IMR-90 (cell line): Measurements from ENCODE around the gene CXXC4. TPM values are rescaled to one million over a fixed set of nuclear protein-coding genes. Genes with fewer than 3 reads are reported as not detected.

Source experiments
- ATAC-seq: fragments of 200-7000 bp; cut with Tn5 transposase; 2 replicates; pipeline ENCODE4 v1.9.1; 2020; ENCODE audit warnings: low read depth, mild to moderate bottlenecking, moderate library complexity
- BruUV-seq: library from RNA; stranded (reverse); fragments of 400-500 nt; replicated peaks from 2 replicates; lab custom pipeline; 2021; lab: Mats Ljungman, UMichigan
- CTCF ChIA-PET: fragments of 300-600 bp; formaldehyde crosslinking; extraction: SDS; loops from one replicate; lab custom pipeline; 2021; ENCODE audit warnings: antibody characterized with exemption; lab: Yijun Ruan, JAX
- POLR2A ChIA-PET: fragments of 300-600 bp; sonication (Branson Sonifier 250); formaldehyde crosslinking; loops from one replicate; lab custom pipeline; 2022; ENCODE audit warnings: antibody characterized with exemption; ENCODE audit not compliant: unreplicated experiment; lab: Charles Lee
- DNase-seq: peaks from one replicate; pipeline ENCODE4 v3.0.0; 2013
- H2AFZ ChIP-seq: replicated peaks from 2 replicates; pipeline ENCODE3; 2013; ENCODE audit warnings: low read length, mild to moderate bottlenecking; ENCODE audit not compliant: poor library complexity
- H2AK5ac ChIP-seq: 2 replicates; pipeline ENCODE4 v1.6.1; 2013; ENCODE audit warnings: low read depth, low read length, inconsistent platforms
- H2AK9ac ChIP-seq: replicated peaks from 2 replicates; pipeline ENCODE3; 2013; ENCODE audit warnings: mild to moderate bottlenecking, low read depth, low read length, moderate library complexity; ENCODE audit not compliant: poor library complexity
- H2BK120ac ChIP-seq: 2 replicates; pipeline ENCODE4 v1.6.1; 2013; ENCODE audit warnings: low read depth, low read length, inconsistent platforms
- H2BK15ac ChIP-seq: 3 replicates; pipeline ENCODE4 v1.6.1; 2013; ENCODE audit warnings: low read depth, low read length, inconsistent platforms
- H2BK20ac ChIP-seq: 2 replicates; pipeline ENCODE4 v1.6.1; 2013; ENCODE audit warnings: low read depth, mild to moderate bottlenecking, inconsistent platforms, low read length, moderate library complexity
- H2BK5ac ChIP-seq: 2 replicates; pipeline ENCODE4 v1.6.1; 2013; ENCODE audit warnings: mild to moderate bottlenecking, low read depth, low read length, inconsistent platforms; ENCODE audit not compliant: poor library complexity, severe bottlenecking
- H3K14ac ChIP-seq: replicated peaks from 2 replicates; pipeline ENCODE4 v1.6.1; 2013; ENCODE audit warnings: low read depth, low read length, inconsistent platforms
- H3K18ac ChIP-seq: 2 replicates; pipeline ENCODE4 v1.6.1; 2013; ENCODE audit warnings: low read depth, low read length, control low read depth
- H3K23ac ChIP-seq: 2 replicates; pipeline ENCODE4 v1.6.1; 2013; ENCODE audit warnings: low read depth, low read length, inconsistent platforms
- H3K27ac ChIP-seq: 2 replicates; pipeline ENCODE4 v1.5.1; 2013; ENCODE audit warnings: mild to moderate bottlenecking, control low read depth, low read length; ENCODE audit not compliant: insufficient read depth
- H3K27me3 ChIP-seq: 2 replicates; pipeline ENCODE4 v1.6.1; 2013; ENCODE audit warnings: low read length; ENCODE audit not compliant: control insufficient read depth, insufficient read depth
- H3K36me3 ChIP-seq: 2 replicates; pipeline ENCODE4 v1.6.1; 2013; ENCODE audit warnings: low read length, mixed read lengths; ENCODE audit not compliant: control insufficient read depth, insufficient read depth
- H3K4ac ChIP-seq: 2 replicates; pipeline ENCODE4 v1.6.1; 2013; ENCODE audit warnings: low read depth, low read length, inconsistent platforms
- H3K4me1 ChIP-seq: 2 replicates; pipeline ENCODE4 v1.6.1; 2013; ENCODE audit warnings: low read length, mixed read lengths; ENCODE audit not compliant: control insufficient read depth, insufficient read depth
- H3K4me2 ChIP-seq: 2 replicates; pipeline ENCODE4 v1.6.1; 2013; ENCODE audit warnings: low read depth, mild to moderate bottlenecking, control low read depth, low read length, moderate library complexity
- H3K4me3 ChIP-seq: 2 replicates; pipeline ENCODE4 v1.5.1; 2013; ENCODE audit warnings: low read depth, mild to moderate bottlenecking, control low read depth, low read length, moderate library complexity; ENCODE audit not compliant: insufficient read depth
- H3K56ac ChIP-seq: 2 replicates; pipeline ENCODE4 v1.6.1; 2013; ENCODE audit warnings: low read length, inconsistent platforms; ENCODE audit not compliant: insufficient read depth; ENCODE audit errors: extremely low read depth
- H3K79me1 ChIP-seq, 2 experiments: 2 replicates each; pipeline ENCODE4 v1.6.1; 2013; ENCODE audit warnings: low read length in 2 of 2, inconsistent platforms in 1 of 2, low read depth in 1 of 2
- H3K9ac ChIP-seq: 2 replicates; pipeline ENCODE4 v1.6.1; 2013; ENCODE audit warnings: low read depth, low read length, control low read depth
- H3K9me1 ChIP-seq: 2 replicates; pipeline ENCODE4 v1.6.1; 2013; ENCODE audit warnings: low read length, inconsistent platforms; ENCODE audit not compliant: insufficient read depth
- H3K9me3 ChIP-seq: 2 replicates; pipeline ENCODE4 v1.6.1; 2013; ENCODE audit warnings: low read length; ENCODE audit not compliant: control insufficient read depth, insufficient read depth
- H4K20me1 ChIP-seq: 2 replicates; pipeline ENCODE4 v1.6.1; 2013; ENCODE audit warnings: low read length, inconsistent platforms; ENCODE audit not compliant: insufficient read depth
- H4K5ac ChIP-seq: 2 replicates; pipeline ENCODE4 v1.6.1; 2013; ENCODE audit warnings: mild to moderate bottlenecking, low read depth, low read length, control low read depth
- H4K8ac ChIP-seq, 2 experiments: 2 replicates each; pipeline ENCODE4 v1.6.1; 2013; ENCODE audit warnings: low read depth in 2 of 2, low read length in 2 of 2, control low read depth in 1 of 2, inconsistent platforms in 1 of 2
- H4K91ac ChIP-seq: 2 replicates; pipeline ENCODE4 v1.6.1; 2013; ENCODE audit warnings: low read depth, low read length, inconsistent platforms; ENCODE audit not compliant: insufficient read depth
- CEBPB ChIP-seq: IDR thresholded peaks from 2 replicates; pipeline ENCODE4 v1.6.1; 2012; ENCODE audit warnings: low read depth, low read length, improper control_type of control experiment
- MXI1 ChIP-seq: IDR thresholded peaks from 2 replicates; pipeline ENCODE4 v1.6.1; 2012; ENCODE audit warnings: low read depth, mild to moderate bottlenecking, low read length, moderate library complexity, borderline replicate concordance
- NFE2L2 ChIP-seq: fragments of 150-350 bp; IDR thresholded peaks from 2 replicates; pipeline ENCODE4 v1.6.1; 2016; ENCODE audit warnings: low read depth, mild to moderate bottlenecking, low read length
- POLR2A ChIP-seq: IDR thresholded peaks from 2 replicates; pipeline ENCODE4 v1.6.1; 2012; ENCODE audit warnings: mild to moderate bottlenecking, low read depth, low read length
- WGBS, 2 experiments: methylation state at CpG; one replicate each; pipeline versions ENCODE4 v1.1.5 to v1.1.7; 2013; ENCODE audit warnings: missing lambda C conversion rate in 2 of 2; ENCODE audit not compliant: insufficient read length in 1 of 2; ENCODE audit errors: extremely low coverage in 2 of 2; 5-methylcytosine and 5-hydroxymethylcytosine counted together
- dilution Hi-C: fragments of 300-500 bp; cut with HindIII; formaldehyde crosslinking; loops from one replicate; pipeline ENCODE4 v1.14.3; 2018; ENCODE audit warnings: low sequenced_read_pairs; ENCODE audit not compliant: unreplicated experiment
- in situ Hi-C: fragments of 300-500 bp; cut with MboI; formaldehyde crosslinking; loops from 3 replicates; pipeline ENCODE4 v1.14.3; 2019; ENCODE audit warnings: low sequenced_read_pairs, inconsistent platforms, mixed read lengths
- intact Hi-C: fragments of 100-400 bp; cut with micrococcal nuclease; formaldehyde crosslinking; loops from 2 replicates; pipeline ENCODE4 v1.10.0; 2022
- polyA plus RNA-seq, 3 experiments: library from polyadenylated mRNA; depleted of rRNA; stranded (reverse); fragments of >200 nt; gene quantifications; 2 replicates each; pipeline ENCODE4 v1.2.3, GENCODE V29; 2012; ENCODE audit warnings: low replicate concordance in 1 of 3
- total RNA-seq: library from RNA; depleted of rRNA; stranded (reverse); fragments of >200 nt; gene quantifications from 2 replicates; pipeline ENCODE4 v1.2.3, GENCODE V29; 2012

CXXC4 gene
- total and polyA plus RNA-seq, 2 of the 4 experiments (the other 2 are of a cell fraction): not detected

DNA sequence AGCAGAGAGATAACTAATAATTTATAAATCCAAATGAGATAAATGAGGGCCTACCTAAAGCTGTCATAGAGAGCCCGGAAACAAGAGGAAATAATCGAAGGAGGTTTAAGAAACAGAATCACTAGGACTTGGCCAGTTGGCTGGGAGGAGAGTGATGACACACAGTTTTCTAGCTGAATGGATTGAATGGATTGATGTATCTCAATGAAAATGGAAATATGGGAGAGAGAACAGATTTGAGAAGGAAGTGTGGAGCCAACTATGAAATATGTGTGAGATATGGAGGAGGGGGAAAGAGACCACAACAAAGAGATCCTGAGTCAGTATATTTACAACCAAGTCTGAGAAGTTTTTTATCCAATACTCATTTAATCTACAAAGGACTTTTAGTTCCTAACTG, 35.7 kb upstream of the CXXC4 start:
- intact Hi-C loops (no loop called here), dilution Hi-C loops (no loop called here), in situ Hi-C loops (no loop called here)
- ChIA-PET POLR2A (no interaction called here), CTCF (no interaction called here)
- no TSS peak for BruUV-seq
- Histone ChIP-seq H4K8ac (no peak overlapping the region), H3K9ac (no peak overlapping the region), H3K4me3 (no peak overlapping the region), H2AK9ac (no peak overlapping the region), H4K91ac (no peak overlapping the region), H3K18ac (no peak overlapping the region), H2BK15ac (no peak overlapping the region), H3K4me2 (no peak overlapping the region), H3K4me1 (no peaks in the 10 kb centered on the region), H3K27me3 (no peaks in the 10 kb centered on the region), H3K79me1 (no peaks in the 10 kb centered on the region), H3K36me3 (no peaks in the 10 kb centered on the region), H3K56ac (no peak overlapping the region), H3K14ac (no peak overlapping the region), H3K4ac (no peak overlapping the region), H3K9me3 (no peaks in the 10 kb centered on the region), H3K9me1 (no peaks in the 10 kb centered on the region), H3K27ac (no peak overlapping the region), H2AK5ac (no peak overlapping the region), H3K23ac (no peak overlapping the region), H2BK20ac (no peak overlapping the region), H2BK5ac (no peak overlapping the region), H4K5ac (no peak overlapping the region), H2BK120ac (no peak overlapping the region), H2AFZ (no peak overlapping the region), H4K20me1 (no peaks in the 10 kb centered on the region)
- ATAC-seq (no peak), DNase-seq (no peak)
- no peak for TF ChIP-seq NFE2L2
- no peak for TF ChIP-seq POLR2A
- TF ChIP-seq CEBPB: no peak
- TF ChIP-seq MXI1: no peak
- WGBS, 2 experiments: no CpG with 5 or more reads among the region's 2 CpGs
